Activated gamma-delta T cell (primary cell): Measurements from ENCODE around the gene SCYGR8.

Source experiments
- DNase-seq: peaks from one replicate; lab custom pipeline; 2025; lab: John Stamatoyannopoulos, UW

The SCYGR8 gene

DNA sequence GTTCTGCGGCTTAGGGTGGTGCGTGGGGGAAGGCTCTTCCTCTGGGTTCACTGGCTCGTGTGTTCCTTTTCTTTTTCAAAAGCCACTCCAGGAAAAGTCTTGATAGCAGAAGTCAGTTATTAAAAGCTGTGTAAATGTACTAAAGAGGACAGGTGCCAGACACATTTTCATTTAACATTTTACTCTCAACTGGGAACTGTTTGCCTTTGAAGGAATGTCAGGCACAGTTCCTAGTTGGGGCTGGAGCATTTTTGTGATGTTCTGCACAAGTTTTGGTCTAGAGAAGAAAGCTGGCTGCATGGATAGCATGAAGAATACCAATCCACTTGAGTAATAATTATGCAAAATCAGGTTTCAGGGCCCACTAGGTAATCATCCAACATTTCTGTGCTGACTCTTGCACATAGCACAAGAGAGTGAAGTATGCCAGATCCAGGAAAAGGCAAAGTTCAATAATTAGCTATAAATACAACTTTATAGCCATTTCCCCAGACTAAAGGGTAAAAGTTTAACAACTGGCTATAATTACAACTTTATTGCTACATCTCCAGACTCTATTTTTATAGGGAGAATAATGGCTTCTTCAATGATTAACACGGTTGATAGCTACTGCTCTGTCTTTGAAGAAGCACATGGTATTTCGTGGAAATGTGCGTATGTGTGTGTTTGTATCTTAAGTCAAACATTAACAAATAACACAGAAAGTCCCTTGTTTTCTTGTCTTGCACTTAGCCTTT lies 16.2 kb downstream of the SCYGR8 start:
- no peak for DNase-seq

DNA sequence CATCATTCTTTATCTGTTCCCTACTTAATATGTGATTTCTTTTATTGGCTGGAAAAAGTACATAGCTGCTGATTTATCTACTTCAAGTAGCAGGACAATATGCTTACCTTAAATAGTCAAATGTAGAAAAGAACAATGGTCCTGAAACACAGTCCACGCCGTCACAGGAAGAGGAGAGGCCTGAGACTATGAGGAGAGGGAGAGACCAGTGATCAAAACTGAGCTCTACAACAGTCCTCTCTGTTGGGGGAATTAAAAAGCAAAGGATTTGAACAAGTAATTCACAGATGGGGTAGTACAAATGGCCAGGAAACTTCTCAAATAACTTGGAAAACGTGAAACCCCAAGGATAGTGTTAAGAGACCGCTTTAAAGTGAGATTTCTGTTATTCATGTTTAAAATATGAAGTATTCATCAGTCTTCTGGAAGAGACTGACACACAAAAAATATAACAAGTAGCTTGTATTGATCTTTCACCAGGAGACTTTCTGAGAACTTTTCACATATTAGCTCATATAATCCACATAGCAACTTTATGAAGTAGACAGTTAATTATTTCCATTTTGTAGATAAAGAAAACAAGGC lies 20.2 kb downstream of the SCYGR8 start:
- no peak for DNase-seq

DNA sequence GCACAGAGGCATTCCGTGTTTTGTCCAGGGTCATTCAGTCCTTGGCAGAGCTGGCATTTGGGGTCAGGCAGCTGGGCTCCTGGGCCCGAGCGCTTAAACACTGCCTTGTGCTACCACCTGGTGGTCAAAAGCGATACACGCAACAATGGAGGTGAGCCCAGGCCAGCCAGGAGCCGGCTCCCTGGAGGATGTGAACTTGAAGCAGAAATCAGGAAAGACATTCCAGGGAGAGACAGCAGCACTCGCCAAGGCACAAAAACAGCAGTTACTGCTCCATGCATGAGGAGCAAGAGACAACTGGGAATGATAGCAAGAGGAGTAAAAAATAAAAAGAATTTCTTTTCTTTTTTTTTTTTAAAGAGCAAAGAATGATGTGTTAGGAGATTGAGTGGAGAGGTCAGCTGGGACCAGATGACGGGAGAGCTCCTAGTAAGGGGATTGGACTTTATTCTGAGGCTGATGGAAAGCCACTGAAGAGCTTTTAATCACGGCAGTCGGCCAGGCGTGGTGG lies 20.7 kb downstream of the SCYGR8 start:
- no peak for DNase-seq

DNA sequence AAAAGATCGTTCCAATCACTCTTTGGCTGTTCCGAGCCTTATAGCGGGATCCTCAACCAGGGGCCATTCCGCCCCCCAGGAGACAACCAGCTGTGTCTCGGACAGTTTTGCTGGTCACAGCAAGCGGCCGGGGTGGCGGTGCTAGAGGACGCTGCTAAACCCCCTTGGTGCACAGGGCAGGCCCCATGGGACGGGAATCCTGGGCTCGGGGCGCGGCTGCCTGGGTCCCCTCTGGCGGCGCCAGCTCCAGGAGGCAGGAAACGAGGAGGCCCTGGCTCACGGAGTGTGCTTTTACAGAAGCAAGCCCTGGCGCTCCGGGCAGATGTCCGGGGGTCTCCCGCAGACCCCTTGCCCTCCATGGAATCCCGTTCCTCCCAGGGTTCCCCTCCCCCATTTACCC lies 22.1 kb downstream of the SCYGR8 start:
- no peak for DNase-seq

DNA sequence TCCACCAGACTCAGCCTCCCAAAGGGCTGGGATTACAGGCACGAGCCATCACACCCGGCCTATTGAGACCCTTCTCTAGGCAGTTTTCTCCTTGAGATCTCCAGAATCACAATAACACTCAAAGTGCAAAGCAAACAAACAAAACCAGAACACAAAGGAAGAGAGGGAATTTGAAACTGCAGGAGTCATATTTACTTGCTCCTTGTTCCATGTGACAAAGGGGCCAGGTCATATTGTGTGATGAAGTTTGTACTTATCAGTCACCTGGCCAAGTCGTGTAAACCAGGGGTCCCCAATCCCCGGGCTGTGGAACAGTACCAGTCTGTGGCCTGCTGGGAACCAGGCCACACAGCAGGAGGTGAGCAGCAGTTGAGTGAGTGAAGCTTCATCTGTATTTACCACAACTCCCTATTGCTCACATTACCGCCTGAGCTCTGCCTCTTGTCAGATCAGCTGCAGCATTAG lies 26.5 kb downstream of the SCYGR8 start:
- no peak for DNase-seq

GRCh38 chr2:227772932-227773331 lies 27.2 kb downstream of the SCYGR8 start:
- DNase-seq, result no peak

DNA sequence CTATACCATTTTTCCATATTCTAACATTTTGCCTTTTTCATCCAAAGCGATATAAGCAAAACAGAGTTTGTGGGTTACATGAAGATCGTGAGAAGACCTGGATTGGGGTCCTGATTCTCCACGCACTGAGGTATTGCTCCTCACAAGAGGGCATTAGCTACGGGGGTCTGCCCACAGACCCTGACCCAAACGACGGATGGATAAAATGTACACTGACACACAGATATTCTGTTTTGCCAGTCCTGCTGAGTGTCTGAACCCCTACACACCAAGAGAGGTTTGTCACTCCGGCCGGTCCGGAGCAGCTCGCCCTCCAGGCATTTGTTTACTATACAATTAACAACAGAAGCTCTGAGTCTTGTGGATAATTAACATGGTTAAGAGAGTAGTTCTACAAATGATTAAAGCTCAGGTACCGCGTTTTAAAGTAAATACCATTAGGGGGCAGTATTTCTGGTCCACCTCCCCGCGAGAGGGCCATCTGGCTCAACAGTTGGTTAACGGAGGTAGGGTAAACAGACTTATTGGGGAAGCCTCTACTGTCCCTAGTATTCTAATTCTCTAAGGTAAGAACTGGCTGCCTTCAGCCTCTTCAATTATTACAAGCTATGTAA lies 28.4 kb downstream of the SCYGR8 start:
- no peak for DNase-seq

DNA sequence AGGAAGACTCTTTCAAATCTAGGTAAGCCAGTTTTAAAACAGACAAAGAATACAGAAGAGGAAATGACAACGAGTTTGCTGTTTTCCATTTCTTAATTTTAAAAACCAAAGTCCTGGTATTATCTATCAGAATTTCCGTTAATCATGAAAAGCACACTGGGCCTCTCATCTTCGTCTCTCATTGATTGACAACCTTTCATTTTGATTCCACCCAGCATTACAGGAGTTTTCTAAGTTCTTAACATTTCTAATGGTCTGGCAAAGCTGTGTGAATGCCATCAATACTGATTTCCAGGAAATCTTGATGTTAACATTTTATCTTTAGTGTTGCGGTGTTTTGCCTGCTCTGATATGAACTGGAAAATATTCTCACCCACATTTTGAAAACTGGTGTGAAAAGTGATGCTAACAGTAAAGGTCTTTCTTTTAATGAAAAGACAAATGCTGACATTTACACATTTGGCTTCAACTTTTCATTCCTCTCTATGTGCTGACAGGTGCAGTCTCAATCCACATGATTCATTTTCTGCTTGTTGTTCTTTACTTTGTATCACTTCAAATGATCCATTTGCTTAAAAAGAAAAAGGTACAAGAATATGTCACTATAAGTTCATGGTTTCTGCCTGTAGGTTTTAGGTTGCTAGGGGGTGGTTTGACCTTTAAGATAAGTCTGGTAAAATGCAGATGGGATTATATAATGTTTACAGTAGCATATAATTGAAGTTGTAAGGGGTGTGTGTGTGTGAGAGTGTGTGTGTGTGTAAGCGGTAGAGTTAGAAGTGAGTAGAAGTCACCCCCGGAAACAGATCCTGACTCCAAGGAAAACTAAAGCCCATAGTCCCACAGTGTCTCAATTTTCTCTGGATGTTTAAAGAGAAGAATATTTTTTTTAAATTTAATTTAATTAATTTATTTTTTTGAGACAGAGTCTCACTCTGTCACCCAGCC lies 29.5 kb downstream of the SCYGR8 start:
- no peak for DNase-seq

DNA sequence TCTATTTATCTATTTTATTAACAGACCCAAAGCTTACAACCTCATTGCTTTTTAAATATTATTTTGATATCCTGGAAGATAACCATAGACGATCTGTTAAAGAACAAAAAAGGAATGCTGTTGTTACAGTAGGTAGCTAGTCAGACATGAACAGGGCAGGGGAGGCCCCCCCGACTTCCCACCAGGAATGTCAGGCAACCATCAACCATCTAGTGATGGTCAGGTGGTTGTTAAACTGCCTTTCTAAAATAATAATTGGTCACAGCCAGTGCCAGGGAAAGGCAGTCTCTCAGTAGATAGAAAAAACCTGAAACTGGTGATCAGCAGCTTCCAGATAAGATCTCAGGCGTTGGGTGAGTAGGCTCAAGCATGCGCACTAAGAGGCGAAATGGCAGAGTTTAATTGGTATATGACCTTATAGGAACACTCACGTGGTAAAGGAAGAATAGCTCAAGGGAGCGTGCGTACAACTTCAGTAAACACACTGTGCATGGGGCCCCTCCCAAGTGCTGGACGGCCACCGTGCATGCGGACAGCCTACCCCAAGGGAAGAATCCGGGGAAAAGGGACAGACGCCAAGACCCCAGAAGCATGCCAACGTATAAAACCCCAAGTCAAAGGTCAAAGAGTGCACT lies 35.4 kb downstream of the SCYGR8 start:
- DNase-seq, result no peak

DNA sequence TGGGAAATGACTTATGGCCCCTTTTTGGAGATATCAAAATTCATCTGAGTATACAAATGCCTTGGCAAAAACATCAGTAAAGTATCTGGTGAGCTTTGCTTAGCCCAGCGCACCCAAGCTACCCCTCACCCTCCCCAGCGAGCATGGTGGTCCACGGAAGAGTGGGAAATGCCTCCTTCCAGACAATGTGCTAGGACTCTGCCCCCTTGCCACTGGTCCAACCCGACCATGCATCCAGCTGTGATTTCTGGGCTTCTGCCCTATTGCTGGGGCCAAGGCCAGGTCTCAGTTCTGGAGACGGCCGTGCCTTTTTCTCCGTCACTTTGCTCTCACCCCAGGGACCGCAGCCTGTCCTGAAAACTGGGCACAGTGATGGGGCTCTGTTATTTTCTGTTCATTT lies 36.1 kb downstream of the SCYGR8 start:
- DNase-seq, result no peak

DNA sequence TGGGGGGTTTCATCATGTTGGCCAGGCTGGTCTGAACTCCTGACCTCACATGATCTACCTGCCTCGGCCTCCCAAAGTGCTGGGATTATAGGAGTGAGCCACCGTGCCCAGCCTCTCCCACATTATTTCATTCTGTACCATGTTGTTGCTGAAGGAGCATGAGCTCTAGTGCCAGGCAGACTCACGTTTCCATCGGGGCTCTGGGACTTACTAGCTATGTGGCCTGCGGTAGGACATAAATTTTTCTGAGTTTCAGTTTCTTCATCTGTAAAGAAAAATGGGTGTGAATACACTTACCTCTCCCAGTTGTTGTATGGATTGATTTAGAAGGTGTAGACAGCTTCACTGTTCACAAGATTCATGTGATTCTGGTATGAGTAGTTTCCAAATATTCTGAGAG lies 37.1 kb downstream of the SCYGR8 start:
- no peak for DNase-seq

DNA sequence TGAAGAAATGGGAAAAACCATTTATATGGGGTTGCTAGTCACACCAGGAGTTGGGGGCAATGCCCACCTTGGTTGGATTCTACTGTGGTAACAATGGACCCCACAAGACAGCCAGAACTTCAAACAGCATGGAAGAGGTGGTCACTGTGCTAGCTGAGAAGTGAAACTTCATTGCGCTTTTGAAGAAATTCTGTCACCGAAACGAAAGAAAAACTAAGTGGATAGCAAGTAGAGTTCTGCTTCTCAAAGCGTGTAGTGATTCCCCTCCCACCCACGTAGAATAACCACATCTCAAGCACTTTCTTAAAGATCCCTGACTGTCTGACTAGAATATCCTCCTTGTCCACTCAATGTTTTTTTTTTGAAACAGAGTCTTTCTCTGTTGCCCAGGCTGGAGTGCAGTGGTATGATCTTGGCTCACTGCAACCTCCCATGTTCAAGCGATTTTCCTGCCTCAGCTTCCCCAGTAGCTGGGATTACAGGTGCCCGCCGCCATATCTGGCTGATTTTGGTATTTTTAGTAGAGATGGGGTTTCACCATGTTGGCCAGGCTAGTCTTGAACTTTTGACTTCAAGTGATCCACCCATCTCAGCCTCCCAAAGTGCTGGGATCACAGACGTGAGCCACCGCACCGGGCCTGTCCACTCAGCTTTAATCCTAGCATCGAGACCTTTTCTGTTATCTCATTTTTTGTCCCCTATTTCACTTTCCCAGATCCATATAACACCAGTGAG lies 37.9 kb downstream of the SCYGR8 start:
- no peak for DNase-seq

GRCh38 chr2:227785293-227785692 lies 39.6 kb downstream of the SCYGR8 start:
- no peak for DNase-seq

- no peak for DNase-seq
Measured at GRCh38 chr2:227788561-227789018, 42.9 kb downstream of the SCYGR8 start.

DNA sequence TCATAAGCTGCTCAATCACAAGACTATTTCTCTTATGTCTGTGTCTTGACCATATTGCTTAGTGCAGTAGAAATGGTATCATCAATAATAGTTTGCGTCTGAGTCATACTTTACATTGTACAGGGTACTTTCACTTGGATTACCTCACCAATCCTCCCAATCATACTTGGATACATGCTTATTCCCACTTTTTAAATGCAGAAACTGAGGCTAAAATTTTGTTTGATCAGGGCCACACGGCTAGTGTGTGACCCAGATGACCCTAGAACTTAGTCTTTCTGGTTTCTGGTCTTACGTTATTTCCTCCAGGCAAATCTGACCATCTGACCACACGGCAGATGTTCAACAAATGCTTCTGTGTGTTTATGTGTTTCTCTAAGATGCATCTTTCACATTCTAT lies 44.1 kb downstream of the SCYGR8 start:
- no peak for DNase-seq

- no peak for DNase-seq
Measured at GRCh38 chr2:227793148-227793712, 47.5 kb downstream of the SCYGR8 start.
